ENCODE results near the gene VAMP4. TPM values are rescaled to one million over a fixed set of nuclear protein-coding genes. Genes with fewer than 3 reads are reported as not detected.

The VAMP4 gene, protein sequence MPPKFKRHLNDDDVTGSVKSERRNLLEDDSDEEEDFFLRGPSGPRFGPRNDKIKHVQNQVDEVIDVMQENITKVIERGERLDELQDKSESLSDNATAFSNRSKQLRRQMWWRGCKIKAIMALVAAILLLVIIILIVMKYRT
- total RNA-seq (2021), result 4.2 and 4.4 TPM in 2 replicates
- long read RNA-seq, full-length matches to known transcripts, result 15 of 17 reads
- long read RNA-seq, partial matches to known transcripts, result 0 of 17 reads
- long read RNA-seq, other reads (novel, unspliced or antisense), result 2 of 17 reads

DNA sequence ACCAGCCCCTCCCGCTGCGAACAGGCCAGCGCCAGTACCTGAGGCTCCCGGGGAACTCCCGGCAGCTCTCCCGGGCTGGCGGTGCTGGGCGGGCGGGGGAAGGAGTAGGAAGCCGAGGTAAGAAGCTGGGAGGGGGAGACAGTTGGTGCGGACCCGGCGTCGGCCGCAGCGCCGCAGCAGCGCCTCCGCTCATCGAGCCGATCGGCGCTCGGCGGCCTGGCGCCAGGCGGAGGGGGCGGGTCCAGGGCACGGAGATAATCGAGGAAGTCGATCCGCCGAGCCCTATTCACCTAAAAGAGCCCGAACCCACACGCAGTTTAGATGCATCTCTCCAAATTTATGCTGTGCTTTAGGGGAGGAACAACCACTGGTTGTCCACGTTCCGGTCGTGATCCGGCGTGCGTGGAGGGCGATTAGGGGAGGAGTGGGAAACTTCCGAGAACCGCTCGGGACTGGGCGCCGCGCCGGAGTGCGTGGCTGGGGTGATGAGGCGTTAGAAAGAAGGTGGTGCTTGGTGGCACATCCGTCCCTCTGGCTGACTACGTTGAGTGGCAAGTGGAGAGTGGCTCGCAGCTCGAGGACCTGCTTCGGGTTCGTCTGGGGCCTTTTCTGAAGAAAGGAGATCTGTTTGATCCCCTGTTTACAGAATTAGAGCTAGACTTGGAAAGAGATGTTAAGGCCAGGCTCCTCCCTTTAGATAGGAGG lies at the start of gene VAMP4:
Gene VAMP4 (minus strand): TSS at position 194 of the 705 bp plus-strand sequence. CDS start 3,651 bp downstream, outside the sequence.
- Histone ChIP-seq H2AFZ (ENCODE audit: low read length) (peak within 1 kb of the TSS; percentile 84), H3K4me1 (ENCODE audit: insufficient read depth, low read length) (no peaks in the 10 kb centered on the region), H4K20me1 (ENCODE audit: control insufficient read depth, insufficient read depth, insufficient read length) (no peaks in the 10 kb centered on the region), H3K79me1 (ENCODE audit: insufficient read depth, low read depth, low read length, poor library complexity, severe bottlenecking) (no peaks in the 10 kb centered on the region), H4K5ac (ENCODE audit: insufficient read length, low read depth, low read length) (no peak within 1 kb of the TSS), H4K91ac (ENCODE audit: insufficient read length, low read depth, low read length) (no peak within 1 kb of the TSS), H3T11ph (ENCODE audit: low read length) (no peak within 1 kb of the TSS), H2BK120ac (ENCODE audit: low read depth, low read length, poor library complexity, severe bottlenecking) (no peak within 1 kb of the TSS), H3K56ac (ENCODE audit: insufficient read length, low read depth, low read length) (no peak within 1 kb of the TSS), H3K27me3 (ENCODE audit: insufficient read depth, low read length) (no peaks in the 10 kb centered on the region), H3K23me2 (ENCODE audit: insufficient read length, low read depth, low read length, poor library complexity, severe bottlenecking) (peaks cover 11% of the 10 kb centered on the region), H3K4me2 (ENCODE audit: insufficient read depth, insufficient read length, low read length) (peak within 1 kb of the TSS; percentile 93), H3K9ac (ENCODE audit: extremely low read depth, insufficient read length, low read length) (peak within 1 kb of the TSS; percentile 97), H3K23ac (ENCODE audit: insufficient read length, low read depth, low read length) (no peak within 1 kb of the TSS), H4K8ac (replicated peaks; ENCODE audit: insufficient read length, low read depth, low read length) (no peak within 1 kb of the TSS), H2BK15ac (ENCODE audit: low read depth, low read length) (no peak within 1 kb of the TSS), H3K18ac (ENCODE audit: insufficient read length, low read depth, low read length) (peak within 1 kb of the TSS; percentile 93), H2BK12ac (ENCODE audit: insufficient read length, low read depth, low read length) (no peak within 1 kb of the TSS), H3K27ac (ENCODE audit: insufficient read length, low read depth, low read length) (peak within 1 kb of the TSS; percentile 85), H3K4ac (ENCODE audit: low read depth, low read length) (no peak within 1 kb of the TSS), H3K9me3 (ENCODE audit: control insufficient read depth, low read depth, low read length) (no peaks in the 10 kb centered on the region), H3K14ac (ENCODE audit: insufficient read depth, low read length) (peak within 1 kb of the TSS; percentile 82), H3K79me2 (ENCODE audit: insufficient read depth, low read length) (no peaks in the 10 kb centered on the region), H2BK5ac (ENCODE audit: insufficient read length, low read length) (peak within 1 kb of the TSS; percentile 56), H2BK20ac (ENCODE audit: low read depth, low read length, poor library complexity, severe bottlenecking) (no peak within 1 kb of the TSS), H2AK5ac (ENCODE audit: insufficient read length, low read length) (no peak within 1 kb of the TSS)
- TF ChIP-seq, protein P1, sequence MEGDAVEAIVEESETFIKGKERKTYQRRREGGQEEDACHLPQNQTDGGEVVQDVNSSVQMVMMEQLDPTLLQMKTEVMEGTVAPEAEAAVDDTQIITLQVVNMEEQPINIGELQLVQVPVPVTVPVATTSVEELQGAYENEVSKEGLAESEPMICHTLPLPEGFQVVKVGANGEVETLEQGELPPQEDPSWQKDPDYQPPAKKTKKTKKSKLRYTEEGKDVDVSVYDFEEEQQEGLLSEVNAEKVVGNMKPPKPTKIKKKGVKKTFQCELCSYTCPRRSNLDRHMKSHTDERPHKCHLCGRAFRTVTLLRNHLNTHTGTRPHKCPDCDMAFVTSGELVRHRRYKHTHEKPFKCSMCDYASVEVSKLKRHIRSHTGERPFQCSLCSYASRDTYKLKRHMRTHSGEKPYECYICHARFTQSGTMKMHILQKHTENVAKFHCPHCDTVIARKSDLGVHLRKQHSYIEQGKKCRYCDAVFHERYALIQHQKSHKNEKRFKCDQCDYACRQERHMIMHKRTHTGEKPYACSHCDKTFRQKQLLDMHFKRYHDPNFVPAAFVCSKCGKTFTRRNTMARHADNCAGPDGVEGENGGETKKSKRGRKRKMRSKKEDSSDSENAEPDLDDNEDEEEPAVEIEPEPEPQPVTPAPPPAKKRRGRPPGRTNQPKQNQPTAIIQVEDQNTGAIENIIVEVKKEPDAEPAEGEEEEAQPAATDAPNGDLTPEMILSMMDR (conservative IDR thresholded peaks at IDR 0.05), result no peak
- WGBS (ENCODE audit: extremely low coverage, insufficient read length, low lambda C conversion rate), result no CpG with 5 or more reads among the region's 57 CpGs
- peak; percentile 87 for DNase-seq
- Mint-ChIP-seq H3K36me3 (ENCODE audit: insufficient read depth in 1 of 3, low read depth in 3 of 3) (peaks cover 0 to under 1% (median 0%) of the 10 kb centered on the region in 3 experiments; a peak in 2 of 7 replicates), H3K9me3 (no peaks in the 10 kb centered on the region), H3K4me1 (peaks cover 25 to 34% of the 10 kb centered on the region in 2 experiments), H3K4me3 (peak within 1 kb of the TSS; percentile 100), H3K27ac (peak within 1 kb of the TSS; percentile 98 to 99 (median 99)), H3K27me3 (ENCODE audit: low read depth) (no peaks in the 10 kb centered on the region)
